Measurements from ENCODE around the gene ADAM15. TPM values are rescaled to one million over a fixed set of nuclear protein-coding genes. Genes with fewer than 3 reads are reported as not detected.

ADAM15 gene
- total and polyA plus RNA-seq, 2 donors (not counting 3 experiments of a cell fraction or from before 2014, with no cell fraction given), result 295 to 299 TPM

DNA sequence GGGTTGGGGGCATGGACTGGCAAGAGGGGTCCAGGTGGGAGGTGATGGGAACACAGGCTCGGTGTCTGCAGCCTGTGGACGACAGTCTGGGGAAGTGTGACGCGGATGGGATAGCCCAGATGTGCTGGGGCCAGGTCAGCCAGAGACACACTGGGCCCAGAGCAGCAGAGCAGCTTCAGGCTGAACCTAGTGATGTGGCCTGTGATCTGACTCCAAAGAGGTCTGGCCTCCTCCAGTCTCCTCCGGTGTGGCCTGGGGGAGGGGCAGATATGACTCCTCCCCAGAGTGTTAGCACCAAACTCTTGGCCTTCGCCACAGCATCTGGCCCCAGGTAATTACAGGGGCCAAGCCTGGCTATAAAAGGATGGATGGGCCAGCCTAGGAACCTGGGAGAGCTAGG, 41.0 kb downstream of the ADAM15 start:
- no TSS peak for BruUV-seq (replicated peaks)

More for the DNA sequence above, 41.0 kb downstream of the ADAM15 start:
- TF ChIP-seq, protein P1, sequence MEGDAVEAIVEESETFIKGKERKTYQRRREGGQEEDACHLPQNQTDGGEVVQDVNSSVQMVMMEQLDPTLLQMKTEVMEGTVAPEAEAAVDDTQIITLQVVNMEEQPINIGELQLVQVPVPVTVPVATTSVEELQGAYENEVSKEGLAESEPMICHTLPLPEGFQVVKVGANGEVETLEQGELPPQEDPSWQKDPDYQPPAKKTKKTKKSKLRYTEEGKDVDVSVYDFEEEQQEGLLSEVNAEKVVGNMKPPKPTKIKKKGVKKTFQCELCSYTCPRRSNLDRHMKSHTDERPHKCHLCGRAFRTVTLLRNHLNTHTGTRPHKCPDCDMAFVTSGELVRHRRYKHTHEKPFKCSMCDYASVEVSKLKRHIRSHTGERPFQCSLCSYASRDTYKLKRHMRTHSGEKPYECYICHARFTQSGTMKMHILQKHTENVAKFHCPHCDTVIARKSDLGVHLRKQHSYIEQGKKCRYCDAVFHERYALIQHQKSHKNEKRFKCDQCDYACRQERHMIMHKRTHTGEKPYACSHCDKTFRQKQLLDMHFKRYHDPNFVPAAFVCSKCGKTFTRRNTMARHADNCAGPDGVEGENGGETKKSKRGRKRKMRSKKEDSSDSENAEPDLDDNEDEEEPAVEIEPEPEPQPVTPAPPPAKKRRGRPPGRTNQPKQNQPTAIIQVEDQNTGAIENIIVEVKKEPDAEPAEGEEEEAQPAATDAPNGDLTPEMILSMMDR (IDR thresholded peaks at IDR 0.05; ENCODE audit: extremely low read depth in 1 of 2, insufficient read depth in 1 of 2, low read depth in 1 of 2, low read length in 2 of 2), result no peak
- no peak for TF ChIP-seq POLR2AphosphoS5 (IDR thresholded peaks at IDR 0.05; ENCODE audit: insufficient read depth, low read depth, low read length)
- TF ChIP-seq, protein P2, sequence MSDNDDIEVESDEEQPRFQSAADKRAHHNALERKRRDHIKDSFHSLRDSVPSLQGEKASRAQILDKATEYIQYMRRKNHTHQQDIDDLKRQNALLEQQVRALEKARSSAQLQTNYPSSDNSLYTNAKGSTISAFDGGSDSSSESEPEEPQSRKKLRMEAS (IDR thresholded peaks at IDR 0.05; ENCODE audit: insufficient read depth, insufficient read length), result no peak
- TF ChIP-seq MYC (IDR thresholded peaks at IDR 0.05; ENCODE audit: low read depth, low read length), result no peak
- TF ChIP-seq EZH2 (IDR thresholded peaks at IDR 0.05; ENCODE audit: borderline replicate concordance, low read depth, low read length, severe bottlenecking), result no peak
- TF ChIP-seq FOS (IDR thresholded peaks at IDR 0.05; ENCODE audit: borderline replicate concordance, insufficient read depth, low read length), result no peak
- TF ChIP-seq POLR2A (IDR thresholded peaks at IDR 0.05; ENCODE audit: low read depth, low read length), result no peak
- no peak for TF ChIP-seq JUN (IDR thresholded peaks at IDR 0.05; ENCODE audit: borderline replicate concordance, insufficient read depth, insufficient read length, low read depth)
- TF ChIP-seq GATA2 (IDR thresholded peaks at IDR 0.05; ENCODE audit: insufficient read depth, insufficient read length, low read depth, low read length), result no peak
- no peaks in the 10 kb centered on the region for H3K36me3 ChIP-seq (ENCODE audit: control insufficient read depth in 2 of 2, extremely low read depth in 1 of 2, insufficient read depth in 2 of 2, low read length in 2 of 2)
- no peaks in the 10 kb centered on the region for H3K9me1 ChIP-seq (replicated peaks; ENCODE audit: control insufficient read depth, extremely low read depth, insufficient read depth, low read length)
- no peaks in the 10 kb centered on the region for H3K79me2 ChIP-seq (ENCODE audit: control insufficient read depth, insufficient read depth, low read length)
- FAIRE-seq, result no peak
- H3K4me3 ChIP-seq (replicated peaks in 1 of 3; ENCODE audit: insufficient read depth in 1 of 3, low read depth in 1 of 3, low read length in 3 of 3), result no peak overlapping the region
- no peak overlapping the region for H3K27ac ChIP-seq (ENCODE audit: insufficient read depth, low read depth, low read length)
- no peak overlapping the region for H3K9ac ChIP-seq (replicated peaks; ENCODE audit: extremely low read depth, insufficient read depth, low read length)
- H3K4me1 ChIP-seq (ENCODE audit: control insufficient read depth, extremely low read depth, insufficient read depth, low read length), result no peaks in the 10 kb centered on the region
- CTCF ChIA-PET, result interaction anchor here (0.5 to 13.7 kb wide), 35 partner anchors 8 to 533 kb away, joined by 3 to 673 read pairs (median 7); partner anchors contain the start of genes ADAM15, DPM3, EFNA1 and KRTCAP2
- no peak overlapping the region for H2AFZ ChIP-seq (ENCODE audit: low read depth, low read length)
- no peaks in the 10 kb centered on the region for H3K9me3 ChIP-seq (replicated peaks; ENCODE audit: control insufficient read depth, insufficient read depth, low read length)
- no peaks in the 10 kb centered on the region for H4K20me1 ChIP-seq (replicated peaks; ENCODE audit: control insufficient read depth, extremely low read depth, insufficient read depth, low read length)
- no peak overlapping the region for H3K4me2 ChIP-seq (ENCODE audit: insufficient read depth, low read length)
- intact Hi-C loops (cut with micrococcal nuclease) (no loop called here), dilution Hi-C loops (cut with MboI; ENCODE audit: extremely low pct_ligation_motif_present, low sequenced_read_pairs) (no loop called here)
- no peak for DNase-seq (ENCODE audit: low read depth, low spot score)
- peaks cover 6 to 19% of the 10 kb centered on the region in 2 experiments for H3K27me3 ChIP-seq (ENCODE audit: control insufficient read depth in 2 of 2, insufficient read depth in 2 of 2, low read length in 2 of 2)
- POLR2A ChIA-PET, result interaction anchor here (0.8 to 1.3 kb wide), 2 partner anchors 75 to 81 kb away, joined by 3 to 5 read pairs; partner anchors contain the start of gene KRTCAP2

Measured in endothelial cell of umbilical vein (primary cell).